HCT116 (cell line): ENCODE data around the gene GLRB.

Experiments used
- ATF3 ChIP-seq: IDR thresholded peaks from 2 replicates; pipeline ENCODE4 v1.6.1; 2012
- CBX3 ChIP-seq: IDR thresholded peaks from 2 replicates; pipeline ENCODE4 v1.6.1; 2012; ENCODE audit warnings: low read depth
- CTCF ChIP-seq, 3 experiments: fragments of 200-600 bp in 1 of 3; sonication (generic) in 1 of 3; IDR thresholded peaks in 2 of 3; conservative IDR thresholded peaks in 1 of 3; 2 replicates each; pipeline ENCODE4 v1.5.1; 2012 to 2017; ENCODE audit warnings: low read depth in 2 of 3, low read length in 2 of 3, antibody characterized with exemption in 1 of 3, borderline replicate concordance in 1 of 3, control low read depth in 1 of 3, mild to moderate bottlenecking in 1 of 3, mixed read lengths in 1 of 3, mixed run types in 1 of 3, moderate library complexity in 1 of 3; ENCODE audit not compliant: insufficient read depth in 1 of 3
- EZH2 ChIP-seq: fragments of 200-600 bp; sonication (generic); IDR thresholded peaks from 2 replicates; pipeline ENCODE4 v1.6.1; 2017; ENCODE audit warnings: antibody characterized with exemption, mixed run types
- EZH2phosphoT487 ChIP-seq: fragments of 200-600 bp; IDR thresholded peaks from 2 replicates; pipeline ENCODE4 v1.6.1; 2018; ENCODE audit warnings: antibody characterized with exemption, borderline replicate concordance
- FOSL1 ChIP-seq: IDR thresholded peaks from 2 replicates; pipeline ENCODE4 v1.6.1; 2012; ENCODE audit warnings: low read depth
- JUND ChIP-seq: IDR thresholded peaks from 2 replicates; pipeline ENCODE4 v1.6.1; 2012
- POLR2A ChIP-seq: IDR thresholded peaks from 2 replicates; pipeline ENCODE4 v1.7.0; 2011; ENCODE audit warnings: borderline replicate concordance; ENCODE audit not compliant: insufficient read depth, insufficient read length; ENCODE audit errors: extremely low read depth
- POLR2AphosphoS5 ChIP-seq: IDR thresholded peaks from 2 replicates; pipeline ENCODE4 v1.6.1; 2011; ENCODE audit warnings: mild to moderate bottlenecking, low read depth, low read length, moderate library complexity
- SRF ChIP-seq: IDR thresholded peaks from 2 replicates; pipeline ENCODE4 v1.6.1; 2012; ENCODE audit warnings: low read depth
- ZNF274 ChIP-seq: fragments of 200-500 bp; sonication (Bioruptor generic); IDR thresholded peaks from 2 replicates; pipeline ENCODE4 v1.6.1; 2014; ENCODE audit warnings: mild to moderate bottlenecking, low read depth, low read length, inconsistent platforms

GRCh38 chr4:157165935-157166610, 90.1 kb downstream of the GLRB start:
- no peak for TF ChIP-seq CBX3
- no peak for TF ChIP-seq JUND
- TF ChIP-seq EZH2: no peak
- no peak for TF ChIP-seq SRF
- TF ChIP-seq FOSL1: no peak
- TF ChIP-seq CTCF (IDR thresholded peaks at IDR 0.05 in 2 of 3, conservative IDR thresholded peaks at IDR 0.05 in 1 of 3; ENCODE audit: borderline replicate concordance in 1 of 3, insufficient read depth in 1 of 3, low read depth in 2 of 3, low read length in 2 of 3): no peak
- no peak for TF ChIP-seq EZH2phosphoT487
- no peak for TF ChIP-seq POLR2AphosphoS5
- TF ChIP-seq POLR2A: no peak
- TF ChIP-seq ZNF274: no peak
- no peak for TF ChIP-seq ATF3
